WTC11 (cell line): ENCODE measurements around the gene GALNT7.

ENCODE experiments used
- ATF6 ChIP-seq: sonication (generic); formaldehyde crosslinking; IDR thresholded peaks from 2 replicates; pipeline ENCODE4 v1.8.1; 2023; ENCODE audit warnings: mild to moderate bottlenecking, missing genetic modification reagents
- ETV6 ChIP-seq: sonication (generic); formaldehyde crosslinking; IDR thresholded peaks from 2 replicates; pipeline ENCODE4 v1.8.1; 2022; ENCODE audit warnings: mild to moderate bottlenecking, missing genetic modification reagents

GRCh38 chr4:173124209-173124865 is 44.3 kb upstream of the GALNT7 start:
- TF ChIP-seq ATF6 (CRISPR knock-in tag) (no peak), ETV6 (no peak)
